HT-29 (cell line): ENCODE measurements around the gene RELN. TPM values are rescaled to one million over a fixed set of nuclear protein-coding genes. Genes with fewer than 3 reads are reported as not detected.
"Not testable (repeated sequence)": the region's sequence is repeated elsewhere in the genome, so short reads cannot be mapped to it uniquely, and the experiment has no call there.

ENCODE experiments used
- DNase-seq: peaks from one replicate; pipeline ENCODE4 v3.0.0-alpha.2; 2015; ENCODE audit warnings: low spot score
- total RNA-seq: library from RNA; depleted of rRNA; stranded (reverse); fragments of >200 nt; shearing (Covaris generic); gene quantifications from 2 replicates; pipeline ENCODE4 v1.2.3, GENCODE V29; 2014

The RELN gene
- total RNA-seq, 1 experiment from 2014 or later, result not detected

DNA sequence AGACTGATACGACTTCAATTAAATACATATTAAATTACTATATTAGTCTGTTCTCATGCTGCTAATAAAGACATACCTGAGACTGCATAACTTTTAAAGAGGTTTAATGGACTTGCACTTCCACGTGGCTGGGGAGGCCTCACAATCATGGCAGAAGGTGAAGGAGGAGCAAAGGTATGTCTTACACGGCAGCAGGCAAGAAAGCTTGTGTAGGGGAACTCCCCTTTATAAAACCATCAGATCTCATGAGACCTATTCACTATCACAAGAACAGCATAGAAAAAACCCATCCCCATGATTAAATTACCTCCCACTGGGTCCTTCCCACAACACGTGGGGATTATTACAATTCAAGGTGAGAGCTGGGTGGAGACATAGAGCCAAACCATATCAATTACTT, 92.6 kb downstream of the RELN start:
- not testable (repeated sequence) for DNase-seq

GRCh38 chr7:103894656-103895596, 94.5 kb downstream of the RELN start:
- no peak for DNase-seq

DNA sequence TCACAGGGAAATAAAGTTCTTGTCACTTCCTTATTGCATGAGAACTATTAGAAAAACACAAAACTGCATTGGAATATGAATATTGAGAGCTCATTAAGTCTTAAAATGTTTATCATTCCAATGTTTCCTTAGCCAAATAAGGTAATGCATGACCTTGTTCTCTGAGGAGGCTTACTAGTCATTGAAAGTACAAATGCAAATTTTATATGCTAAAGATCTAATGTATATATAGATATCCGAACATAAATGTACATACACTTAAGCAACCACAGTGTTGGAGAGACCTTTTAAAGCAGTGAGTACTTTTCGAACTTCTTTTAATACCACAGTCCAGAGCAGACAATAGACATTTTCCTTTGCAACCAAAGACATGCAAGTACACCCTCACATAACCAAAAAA, 96.1 kb downstream of the RELN start:
- DNase-seq, result no peak

GRCh38 chr7:103889451-103889850, 100.0 kb downstream of the RELN start:
- DNase-seq, result no peak

DNA sequence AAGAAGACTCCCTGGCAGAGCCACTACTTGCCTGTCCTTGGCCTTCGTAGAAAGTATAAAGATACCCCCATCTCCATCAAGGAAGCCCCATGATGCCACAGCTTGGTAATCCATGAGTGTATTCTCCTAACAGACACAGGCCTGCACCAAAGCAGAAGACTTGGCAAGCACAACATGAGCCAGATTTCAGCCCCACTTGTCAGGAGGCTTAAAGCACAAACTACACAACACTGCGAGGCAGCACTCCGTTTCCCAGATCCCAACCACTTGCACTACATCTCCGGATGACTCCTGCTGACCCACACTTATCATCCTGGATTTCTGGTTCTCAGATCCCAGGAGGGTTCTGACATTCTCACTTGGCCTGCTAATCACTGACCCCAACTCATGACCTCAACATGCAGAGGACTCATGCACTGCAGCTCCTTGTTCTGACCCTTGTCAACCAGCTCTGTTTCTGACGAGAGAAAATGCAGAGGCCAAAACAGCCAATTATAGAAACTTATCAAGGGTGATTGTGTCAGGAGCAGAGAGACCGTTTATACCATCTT, 100.8 kb downstream of the RELN start:
- DNase-seq, result no peak

DNA sequence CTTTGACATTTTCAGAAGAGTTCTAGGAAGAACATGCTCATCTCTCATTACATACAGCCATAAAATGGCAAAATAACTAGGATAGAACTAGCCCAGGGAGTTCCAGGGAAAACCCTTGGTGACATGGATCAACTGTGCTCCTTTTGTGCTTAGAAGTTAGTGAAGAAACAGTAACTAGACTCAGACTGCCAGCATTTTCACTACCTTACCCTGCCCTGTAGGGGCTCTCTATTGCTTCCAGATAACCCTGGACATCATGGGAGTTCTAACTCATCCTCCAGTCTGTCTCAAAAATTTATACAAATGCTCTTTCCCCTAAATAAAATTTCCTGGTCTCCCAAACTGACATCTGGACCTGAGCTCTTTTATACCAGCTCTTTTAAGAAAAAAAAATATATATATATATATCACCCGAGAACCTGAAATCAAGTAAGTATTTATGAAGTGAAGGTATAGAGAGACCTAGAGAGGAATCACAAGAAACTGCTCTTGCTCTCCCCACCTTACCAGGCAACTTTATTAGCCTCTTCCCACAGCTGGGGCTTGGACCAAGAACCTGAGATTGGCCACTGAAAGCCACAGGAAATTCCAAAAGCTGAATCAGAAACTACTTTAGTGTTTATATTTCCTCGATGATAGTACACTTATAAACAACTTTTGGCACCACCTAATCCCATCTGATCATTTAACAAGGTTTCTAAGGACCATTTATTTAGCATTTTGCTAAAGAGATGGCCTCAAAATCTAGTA, 101.4 kb downstream of the RELN start:
- DNase-seq, result peak; percentile 6

DNA sequence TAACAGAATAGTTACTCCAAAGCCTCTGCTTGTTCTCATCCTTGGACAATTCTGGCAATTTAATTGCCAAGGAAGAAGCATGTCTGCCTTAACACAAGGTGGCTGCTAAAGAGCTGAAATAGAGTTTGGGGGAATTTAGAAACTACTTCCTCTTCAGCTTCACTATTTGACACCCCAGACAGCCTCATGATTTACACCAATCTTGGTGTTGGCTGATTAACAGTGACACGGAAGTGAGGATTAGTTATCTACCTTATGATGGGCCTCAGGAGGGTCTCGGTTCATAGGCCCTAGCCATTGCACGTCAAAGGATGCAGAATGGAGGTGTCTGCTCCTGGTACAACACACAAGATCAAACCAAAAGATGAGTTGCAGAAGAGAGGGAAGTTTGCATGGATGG, 102.4 kb downstream of the RELN start:
- DNase-seq, result no peak

- DNase-seq, result no peak
Measured at GRCh38 chr7:103879928-103880600, 109.4 kb downstream of the RELN start.

- no peak for DNase-seq
Measured at GRCh38 chr7:103879411-103879810, 110.0 kb downstream of the RELN start.

DNA sequence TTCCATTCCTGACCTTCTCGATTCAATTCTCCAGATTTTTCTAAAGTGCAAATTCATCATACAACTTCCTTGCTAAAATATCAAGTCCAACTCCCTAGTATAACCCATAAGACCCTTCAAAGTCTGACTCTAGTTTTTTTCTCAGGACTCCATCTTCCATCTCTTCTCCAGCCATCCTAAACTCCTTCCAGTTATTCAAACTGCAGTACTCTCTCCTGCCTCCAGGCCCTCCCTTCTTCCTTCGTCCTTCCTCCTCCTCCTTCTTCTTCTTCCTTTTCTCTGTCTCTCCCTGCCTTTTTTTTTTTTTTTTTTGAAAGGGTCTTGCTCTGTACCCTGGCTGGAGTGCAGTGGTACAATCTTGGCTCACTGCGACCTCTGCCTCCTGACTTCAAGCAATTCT, 111.9 kb downstream of the RELN start:
- DNase-seq, result no peak

GRCh38 chr7:103875718-103876117, 113.7 kb downstream of the RELN start:
- no peak for DNase-seq

- DNase-seq, result no peak
Measured at GRCh38 chr7:103871473-103871872, 118.0 kb downstream of the RELN start.

DNA sequence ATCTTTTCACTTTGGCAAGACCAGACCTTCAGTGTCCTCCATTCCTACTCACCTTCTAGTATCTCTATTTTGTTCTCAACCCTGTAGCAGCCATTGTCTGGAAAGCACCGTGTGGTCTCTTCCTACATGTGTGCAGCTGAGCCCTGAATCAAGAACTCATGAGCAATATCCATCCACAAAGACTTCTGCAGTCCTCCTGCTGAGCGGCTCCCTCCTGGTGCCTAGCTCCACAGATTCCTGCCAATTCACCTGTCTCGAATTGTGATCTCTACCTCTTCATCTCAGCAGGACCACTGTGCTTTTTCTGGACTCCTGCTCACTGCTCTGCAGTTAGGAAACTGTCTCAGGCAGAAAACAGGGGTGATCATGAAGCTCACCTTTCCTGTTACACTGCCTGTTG, 118.8 kb downstream of the RELN start:
- no peak for DNase-seq

DNA sequence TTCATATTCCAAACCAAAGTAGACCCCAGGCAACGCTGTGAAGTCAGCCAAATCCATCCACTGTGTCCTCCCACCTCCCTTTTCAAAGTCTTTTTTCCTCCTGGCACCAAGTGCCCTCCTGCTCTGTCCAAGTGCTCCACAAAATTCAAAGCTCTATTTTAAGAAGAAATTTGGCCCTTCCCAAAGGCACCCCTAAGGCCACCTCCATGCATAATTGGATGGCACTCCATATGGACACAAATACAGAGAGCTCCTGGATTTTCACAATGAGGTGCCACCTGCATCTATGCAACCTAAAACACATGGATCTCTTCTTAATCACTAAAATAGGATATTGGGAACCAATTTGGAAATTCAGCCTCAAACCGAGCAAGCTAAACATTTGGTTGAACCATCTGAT, 121.6 kb downstream of the RELN start:
- no peak for DNase-seq

DNA sequence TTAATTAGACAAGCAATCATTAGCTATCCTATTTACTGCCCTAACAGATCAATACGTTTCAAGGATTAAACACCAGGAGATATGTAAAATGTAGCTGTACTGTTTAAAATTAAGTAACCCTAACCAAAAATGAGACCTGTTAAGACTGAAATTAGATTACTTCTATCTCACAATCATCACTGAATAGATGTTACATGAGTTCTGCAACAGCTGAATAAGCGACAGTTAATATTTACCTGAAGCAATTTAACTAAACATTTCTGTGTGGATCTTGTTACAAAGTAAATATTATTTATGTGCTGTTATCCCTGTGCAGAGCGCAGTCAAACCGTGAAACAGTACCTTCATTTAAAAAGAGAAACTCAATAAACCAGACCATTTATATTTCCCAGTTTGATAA, 122.5 kb downstream of the RELN start:
- no peak for DNase-seq

- no peak for DNase-seq
Measured at GRCh38 chr7:103865442-103865841, 124.0 kb downstream of the RELN start.

- DNase-seq, result no peak
Measured at GRCh38 chr7:103862302-103863035, 127.0 kb downstream of the RELN start.

- no peak for DNase-seq
Measured at GRCh38 chr7:103859709-103860108, 129.7 kb downstream of the RELN start.

GRCh38 chr7:103857435-103857834, 132.0 kb downstream of the RELN start:
- peak; percentile 2 for DNase-seq

GRCh38 chr7:103856929-103857328, 132.5 kb downstream of the RELN start:
- DNase-seq, result no peak

GRCh38 chr7:103855671-103856070, 133.8 kb downstream of the RELN start:
- no peak for DNase-seq
